ENCODE measurements around the gene NBAS.

The NBAS gene

GRCh38 chr2:15471606-15472005 lies 89.5 kb downstream of the NBAS start (continued):
- TF ChIP-seq ZNF202 (tag by site-specific recombination; IDR thresholded peaks at IDR 0.05; ENCODE audit: borderline replicate concordance) = no peak
- TF ChIP-seq ZNF174 (tag by site-specific recombination; IDR thresholded peaks at IDR 0.05) = no peak
- TF ChIP-seq ZNF302 (tag by site-specific recombination; IDR thresholded peaks at IDR 0.05; ENCODE audit: low read depth) = no peak
- TF ChIP-seq ZNF274 (IDR thresholded peaks at IDR 0.05; ENCODE audit: low read length) = no peak
- no peak for TF ChIP-seq ZNF274 (tag by site-specific recombination; IDR thresholded peaks at IDR 0.05; ENCODE audit: borderline replicate concordance)
- TF ChIP-seq ZFP41 (tag by site-specific recombination; IDR thresholded peaks at IDR 0.05; ENCODE audit: borderline replicate concordance) = no peak
- no peak for TF ChIP-seq AEBP2 (tag by site-specific recombination; IDR thresholded peaks at IDR 0.05; ENCODE audit: borderline replicate concordance)

GRCh38 chr2:15460112-15460620 lies 101.0 kb downstream of the NBAS start:
- H3K27ac ChIP-seq (ENCODE audit: extremely low read depth, low read depth, low read length) = no peak overlapping the region
- CTCF ChIA-PET = no interaction called here
- H3K36me3 ChIP-seq (ENCODE audit: control insufficient read depth in 2 of 2, insufficient read depth in 1 of 2, low read length in 2 of 2) = peaks cover 0 to 15% of the 10 kb centered on the region in 2 experiments; a peak in 1 of 3 replicates
- H3K9me3 ChIP-seq (ENCODE audit: control insufficient read depth, insufficient read depth, low read depth, low read length) = no peaks in the 10 kb centered on the region
- no peak overlapping the region for H3K4me3 ChIP-seq (ENCODE audit: low read depth, low read length)
- TF ChIP-seq ZBTB6 (tag by site-specific recombination; IDR thresholded peaks at IDR 0.05) (no peak), ZSCAN30 (tag by site-specific recombination; IDR thresholded peaks at IDR 0.05) (no peak), ZNF26 (tag by site-specific recombination; IDR thresholded peaks at IDR 0.05) (no peak), ZNF704 (tag by site-specific recombination; IDR thresholded peaks at IDR 0.05) (no peak), INSM2 (tag by site-specific recombination; IDR thresholded peaks at IDR 0.05) (no peak)
- H3K4me1 ChIP-seq (ENCODE audit: control insufficient read depth, insufficient read depth, low read length) = no peaks in the 10 kb centered on the region
- POLR2A ChIA-PET = no interaction called here

GRCh38 chr2:15458277-15458676 lies 102.9 kb downstream of the NBAS start:
- ChIA-PET POLR2A (no interaction called here), CTCF (no interaction called here)
- no peak overlapping the region for H3K4me3 ChIP-seq (ENCODE audit: low read depth, low read length)
- H3K9me3 ChIP-seq (ENCODE audit: control insufficient read depth, insufficient read depth, low read depth, low read length) = no peaks in the 10 kb centered on the region
- peaks cover 0 to 9% of the 10 kb centered on the region in 2 experiments; a peak in 1 of 3 replicates for H3K36me3 ChIP-seq (ENCODE audit: control insufficient read depth in 2 of 2, insufficient read depth in 1 of 2, low read length in 2 of 2)
- no peaks in the 10 kb centered on the region for H3K4me1 ChIP-seq (ENCODE audit: control insufficient read depth, insufficient read depth, low read length)
- TF ChIP-seq PRDM1 (tag by site-specific recombination; IDR thresholded peaks at IDR 0.05) (no peak), ZNF221 (tag by site-specific recombination; IDR thresholded peaks at IDR 0.05; ENCODE audit: borderline replicate concordance) (no peak), ZNF555 (tag by site-specific recombination; conservative IDR thresholded peaks at IDR 0.05) (no peak), IKZF3 (tag by site-specific recombination; IDR thresholded peaks at IDR 0.05) (no peak), ZNF350 (tag by site-specific recombination; IDR thresholded peaks at IDR 0.05) (no peak), ZNF704 (tag by site-specific recombination; IDR thresholded peaks at IDR 0.05) (no peak), ZBTB26 (tag by site-specific recombination; optimal IDR thresholded peaks at IDR 0.05) (no peak), ZNF626 (tag by site-specific recombination; IDR thresholded peaks at IDR 0.05) (no peak)
- no peak overlapping the region for H3K27ac ChIP-seq (ENCODE audit: extremely low read depth, low read depth, low read length)
